Mammary epithelial cell (primary cell): ENCODE data around the gene STK39.

Experiments used
- CTCF ChIP-seq, 2 donors: IDR thresholded peaks in 1 of 2; conservative IDR thresholded peaks in 1 of 2; 2 replicates each; pipeline ENCODE4 v1.5.1; 2011 to 2012; ENCODE audit warnings: inconsistent platforms in 2 of 2, low read length in 2 of 2, mild to moderate bottlenecking in 2 of 2, control low read depth in 1 of 2, low read depth in 1 of 2; ENCODE audit not compliant: insufficient read depth in 1 of 2; ENCODE audit errors: extremely low read depth in 1 of 2
- EZH2 ChIP-seq: IDR thresholded peaks from 2 replicates; pipeline ENCODE4 v1.6.1; 2012; ENCODE audit warnings: low read length, inconsistent platforms, borderline replicate concordance

GRCh38 chr2:168166902-168167510 lies 80.4 kb downstream of the STK39 start:
- TF ChIP-seq CTCF (conservative IDR thresholded peaks at IDR 0.05 in 1 of 2, IDR thresholded peaks at IDR 0.05 in 1 of 2; ENCODE audit: extremely low read depth in 1 of 2, insufficient read depth in 1 of 2, low read depth in 1 of 2, low read length in 2 of 2) (no peak), EZH2 (no peak)
